ENCODE measurements around the gene LARP4B. TPM values are rescaled to one million over a fixed set of nuclear protein-coding genes. Genes with fewer than 3 reads are reported as not detected.

Gene LARP4B
- total RNA-seq, 2 experiments from 2014 or later: 98.1 to 99.8 TPM

DNA sequence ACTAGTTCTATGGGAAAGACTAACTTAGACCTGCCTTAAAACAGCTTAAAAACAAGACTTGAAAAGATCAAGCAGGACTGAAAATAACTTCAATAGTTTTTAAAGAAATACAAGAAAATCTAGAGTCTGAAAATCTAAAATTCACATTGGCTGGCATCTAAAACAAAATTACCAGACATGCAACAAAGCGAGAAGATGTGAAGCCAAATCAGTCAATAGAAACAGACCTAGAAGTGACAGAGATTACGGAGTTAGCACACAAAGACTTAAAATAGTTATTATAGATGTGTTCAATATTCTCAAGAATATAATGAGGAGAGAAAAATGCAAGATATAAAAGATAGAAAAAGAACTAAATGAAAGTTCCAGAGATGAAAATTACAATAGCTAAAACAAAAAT lies 163.7 kb downstream of the LARP4B start:
- DNase-seq (no peak), ATAC-seq (ENCODE audit: low read depth) (no peak)
- Mint-ChIP-seq H3K27ac (no peak overlapping the region), H3K9me3 (peaks cover 12% of the 10 kb centered on the region), H3K4me1 (no peaks in the 10 kb centered on the region), H3K4me3 (no peak overlapping the region), H3K36me3 (peaks cover 2% of the 10 kb centered on the region), H3K27me3 (peaks cover 15% of the 10 kb centered on the region)
- POLR2A ChIA-PET: no interaction called here

- H3K4me3 Mint-ChIP-seq: no peak overlapping the region
- ATAC-seq (ENCODE audit: low read depth) (no peak), DNase-seq (no peak)
- H3K36me3 Mint-ChIP-seq: peaks cover 2% of the 10 kb centered on the region
- peaks cover 19% of the 10 kb centered on the region for H3K27me3 Mint-ChIP-seq
- H3K4me1 Mint-ChIP-seq: no peaks in the 10 kb centered on the region
- H3K9me3 Mint-ChIP-seq: peaks cover 16% of the 10 kb centered on the region
- no peak overlapping the region for H3K27ac Mint-ChIP-seq
- POLR2A ChIA-PET: no interaction called here
Observed at GRCh38 chr10:767211-767610, 164.3 kb downstream of the LARP4B start.

GRCh38 chr10:761376-761775 lies 170.1 kb downstream of the LARP4B start:
- Mint-ChIP-seq H3K27ac (no peak overlapping the region), H3K4me1 (peaks cover 5% of the 10 kb centered on the region), H3K4me3 (no peak overlapping the region), H3K9me3 (peaks cover 28% of the 10 kb centered on the region), H3K36me3 (peaks cover 6% of the 10 kb centered on the region), H3K27me3 (peaks cover 30% of the 10 kb centered on the region)
- DNase-seq (no peak), ATAC-seq (ENCODE audit: low read depth) (no peak)
- POLR2A ChIA-PET: no interaction called here

GRCh38 chr10:760622-761021 lies 170.9 kb downstream of the LARP4B start:
- H3K27me3 Mint-ChIP-seq: peaks cover 30% of the 10 kb centered on the region
- peaks cover 6% of the 10 kb centered on the region for H3K36me3 Mint-ChIP-seq
- peaks cover 27% of the 10 kb centered on the region for H3K9me3 Mint-ChIP-seq
- H3K27ac Mint-ChIP-seq: no peak overlapping the region
- POLR2A ChIA-PET: no interaction called here
- no peak overlapping the region for H3K4me3 Mint-ChIP-seq
- peaks cover 5% of the 10 kb centered on the region for H3K4me1 Mint-ChIP-seq
- no peak for DNase-seq
- no peak for ATAC-seq (ENCODE audit: low read depth)

DNA sequence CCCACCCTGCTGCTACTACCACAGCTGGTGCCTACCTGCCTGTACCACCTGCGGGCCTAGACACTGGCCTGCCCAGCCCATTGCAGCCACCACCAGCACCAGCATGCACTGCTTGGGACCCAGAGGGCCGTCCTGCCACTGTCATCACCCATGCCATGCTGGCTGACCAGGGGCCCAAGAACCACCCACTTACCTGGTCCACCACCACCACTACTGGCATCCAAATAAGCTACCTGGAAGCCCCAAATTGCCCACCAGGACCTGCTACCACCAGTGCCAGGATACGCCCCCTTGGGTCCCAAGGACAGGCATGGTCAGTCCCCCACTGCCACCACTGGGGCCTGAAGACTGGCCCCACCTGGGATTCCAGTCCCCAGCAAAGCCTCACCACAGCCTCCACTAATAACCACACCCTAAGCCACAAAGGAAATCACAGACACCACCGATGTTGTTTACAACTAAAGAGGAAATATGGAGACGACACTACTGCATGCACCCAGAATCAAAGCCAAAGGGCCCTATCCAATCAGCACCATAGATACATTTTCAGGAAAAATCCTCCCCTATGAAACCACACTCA lies 171.5 kb downstream of the LARP4B start:
- DNase-seq (no peak), ATAC-seq (ENCODE audit: low read depth) (no peak)
- Mint-ChIP-seq H3K4me1 (peaks cover 5% of the 10 kb centered on the region), H3K27ac (no peak overlapping the region), H3K27me3 (peaks cover 30% of the 10 kb centered on the region), H3K4me3 (no peak overlapping the region), H3K9me3 (peaks cover 29% of the 10 kb centered on the region), H3K36me3 (peaks cover 6% of the 10 kb centered on the region)
- POLR2A ChIA-PET: no interaction called here

Other genes with a start within 250 kb of the LARP4B start
- gene DIP2C, start 242.0 kb downstream of the LARP4B start, total RNA-seq: 1 to 10 TPM; 1.6 to 1.7 TPM
- gene GTPBP4, start 56.7 kb upstream of the LARP4B start, total RNA-seq: 10 to 100 TPM; 58.6 to 61.1 TPM
- not detected for gene IDI2, start 94.2 kb upstream of the LARP4B start, total RNA-seq
- 10 to 100 TPM; 53.8 to 57.6 TPM for gene IDI1, start 117.4 kb upstream of the LARP4B start, total RNA-seq
- gene WDR37, start 124.7 kb upstream of the LARP4B start, total RNA-seq: 10 to 100 TPM; 30.4 to 34.4 TPM

Data from activated naive CD8-positive, alpha-beta T cell treated with anti-CD3 and anti-CD28 coated beads, Interleukin-2, amount 10 ng/mL, durations not matched to agents 7 days and 5 days (primary cell).